Measurements from ENCODE around the gene NUDT13.

DNA sequence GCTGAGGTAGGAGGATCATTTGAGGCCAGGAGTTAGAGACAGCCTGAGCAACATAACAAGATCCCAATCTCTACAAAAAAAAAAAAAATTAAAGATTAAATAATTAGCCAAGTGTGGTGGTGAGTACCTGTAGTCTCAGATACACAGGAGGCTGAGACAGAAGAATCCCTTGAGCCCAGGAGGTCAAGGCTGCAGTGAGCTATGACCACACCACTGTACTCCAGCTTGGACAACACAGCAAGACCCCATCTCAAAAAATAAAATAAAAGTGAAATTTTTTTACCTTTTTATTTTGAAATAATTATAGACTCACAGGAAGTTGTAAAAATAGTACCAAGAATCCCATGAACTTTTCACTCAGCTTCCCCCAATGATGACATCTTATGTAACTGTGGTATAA, 62.6 kb downstream of the NUDT13 start:
- TF ChIP-seq MED1 (CRISPR knock-in tag; IDR thresholded peaks at IDR 0.05; ENCODE audit: borderline replicate concordance) (no peak), EZH2 (IDR thresholded peaks at IDR 0.05; ENCODE audit: borderline replicate concordance, low read depth, low read length) (no peak), ETV6 (IDR thresholded peaks at IDR 0.05; ENCODE audit: borderline replicate concordance in 1 of 2, low read depth in 2 of 2, low read length in 1 of 2) (no peak), ETV6 (CRISPR knock-in tag; IDR thresholded peaks at IDR 0.05; ENCODE audit: borderline replicate concordance) (no peak), ZFP30 (CRISPR knock-in tag; IDR thresholded peaks at IDR 0.05; ENCODE audit: borderline replicate concordance) (no peak), MCM2 (IDR thresholded peaks at IDR 0.05; ENCODE audit: low read depth) (no peak), NBN (IDR thresholded peaks at IDR 0.05; ENCODE audit: low read depth) (no peak), ZNF444 (CRISPR knock-in tag; IDR thresholded peaks at IDR 0.05) (no peak), MEF2A (IDR thresholded peaks at IDR 0.05; ENCODE audit: control insufficient read depth, low read depth, low read length) (no peak), ESRRA (IDR thresholded peaks at IDR 0.05; ENCODE audit: borderline replicate concordance, low read depth) (no peak), ZFP36 (IDR thresholded peaks at IDR 0.05; ENCODE audit: low read depth, low read length, partially characterized antibody) (no peak)
- TF ChIP-seq, protein P1, sequence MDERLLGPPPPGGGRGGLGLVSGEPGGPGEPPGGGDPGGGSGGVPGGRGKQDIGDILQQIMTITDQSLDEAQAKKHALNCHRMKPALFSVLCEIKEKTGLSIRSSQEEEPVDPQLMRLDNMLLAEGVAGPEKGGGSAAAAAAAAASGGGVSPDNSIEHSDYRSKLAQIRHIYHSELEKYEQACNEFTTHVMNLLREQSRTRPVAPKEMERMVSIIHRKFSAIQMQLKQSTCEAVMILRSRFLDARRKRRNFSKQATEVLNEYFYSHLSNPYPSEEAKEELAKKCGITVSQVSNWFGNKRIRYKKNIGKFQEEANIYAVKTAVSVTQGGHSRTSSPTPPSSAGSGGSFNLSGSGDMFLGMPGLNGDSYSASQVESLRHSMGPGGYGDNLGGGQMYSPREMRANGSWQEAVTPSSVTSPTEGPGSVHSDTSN (CRISPR knock-in tag; IDR thresholded peaks at IDR 0.05; ENCODE audit: low read depth), result no peak
- TF ChIP-seq, protein P1 (tag; conservative IDR thresholded peaks at IDR 0.05; ENCODE audit: low read depth), result no peak
- TF ChIP-seq, protein P2, sequence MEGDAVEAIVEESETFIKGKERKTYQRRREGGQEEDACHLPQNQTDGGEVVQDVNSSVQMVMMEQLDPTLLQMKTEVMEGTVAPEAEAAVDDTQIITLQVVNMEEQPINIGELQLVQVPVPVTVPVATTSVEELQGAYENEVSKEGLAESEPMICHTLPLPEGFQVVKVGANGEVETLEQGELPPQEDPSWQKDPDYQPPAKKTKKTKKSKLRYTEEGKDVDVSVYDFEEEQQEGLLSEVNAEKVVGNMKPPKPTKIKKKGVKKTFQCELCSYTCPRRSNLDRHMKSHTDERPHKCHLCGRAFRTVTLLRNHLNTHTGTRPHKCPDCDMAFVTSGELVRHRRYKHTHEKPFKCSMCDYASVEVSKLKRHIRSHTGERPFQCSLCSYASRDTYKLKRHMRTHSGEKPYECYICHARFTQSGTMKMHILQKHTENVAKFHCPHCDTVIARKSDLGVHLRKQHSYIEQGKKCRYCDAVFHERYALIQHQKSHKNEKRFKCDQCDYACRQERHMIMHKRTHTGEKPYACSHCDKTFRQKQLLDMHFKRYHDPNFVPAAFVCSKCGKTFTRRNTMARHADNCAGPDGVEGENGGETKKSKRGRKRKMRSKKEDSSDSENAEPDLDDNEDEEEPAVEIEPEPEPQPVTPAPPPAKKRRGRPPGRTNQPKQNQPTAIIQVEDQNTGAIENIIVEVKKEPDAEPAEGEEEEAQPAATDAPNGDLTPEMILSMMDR (IDR thresholded peaks at IDR 0.05 in 2 of 3, conservative IDR thresholded peaks at IDR 0.05 in 1 of 3; ENCODE audit: insufficient read depth in 2 of 3, low read depth in 1 of 3, low read length in 3 of 3), result no peak
- TF ChIP-seq, protein P3, sequence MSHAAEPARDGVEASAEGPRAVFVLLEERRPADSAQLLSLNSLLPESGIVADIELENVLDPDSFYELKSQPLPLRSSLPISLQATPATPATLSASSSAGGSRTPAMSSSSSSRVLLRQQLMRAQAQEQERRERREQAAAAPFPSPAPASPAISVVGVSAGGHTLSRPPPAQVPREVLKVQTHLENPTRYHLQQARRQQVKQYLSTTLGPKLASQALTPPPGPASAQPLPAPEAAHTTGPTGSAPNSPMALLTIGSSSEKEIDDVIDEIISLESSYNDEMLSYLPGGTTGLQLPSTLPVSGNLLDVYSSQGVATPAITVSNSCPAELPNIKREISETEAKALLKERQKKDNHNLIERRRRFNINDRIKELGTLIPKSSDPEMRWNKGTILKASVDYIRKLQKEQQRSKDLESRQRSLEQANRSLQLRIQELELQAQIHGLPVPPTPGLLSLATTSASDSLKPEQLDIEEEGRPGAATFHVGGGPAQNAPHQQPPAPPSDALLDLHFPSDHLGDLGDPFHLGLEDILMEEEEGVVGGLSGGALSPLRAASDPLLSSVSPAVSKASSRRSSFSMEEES (CRISPR knock-in tag; IDR thresholded peaks at IDR 0.05), result no peak

Data from K562 (cell line).